HCT116 (cell line): ENCODE data around the gene SMARCA2. TPM values are rescaled to one million over a fixed set of nuclear protein-coding genes. Genes with fewer than 3 reads are reported as not detected.

ENCODE experiments used
- ATAC-seq: fragments of 200-7000 bp; cut with Tn5 transposase; 2 replicates; pipeline ENCODE4 v1.9.1; 2020; ENCODE audit warnings: mild to moderate bottlenecking, moderate library complexity
- BruUV-seq: library from RNA; stranded (reverse); fragments of 400-500 nt; replicated peaks from 2 replicates; lab custom pipeline; 2021; lab: Mats Ljungman, UMichigan
- CTCF ChIA-PET: fragments of 300-600 bp; sonication (Branson Sonifier 250); formaldehyde crosslinking; loops from one replicate; lab custom pipeline; 2021; ENCODE audit warnings: antibody characterized with exemption; lab: Charles Lee
- POLR2A ChIA-PET: fragments of 300-600, 350-600 bp; sonication (Branson Sonifier 250); formaldehyde crosslinking; loops from one replicate; lab custom pipeline; 2021; ENCODE audit warnings: antibody characterized with exemption; lab: Charles Lee
- RAD21 ChIA-PET, 2 experiments: fragments of 300-600 bp; sonication (Branson Sonifier 250); formaldehyde crosslinking; loops; one replicate each; lab custom pipeline; 2023; ENCODE audit warnings: low total read pairs in 2 of 2; ENCODE audit not compliant: uncharacterized antibody in 2 of 2, unreplicated experiment in 2 of 2, low non-redundant PET in 1 of 2; lab: Charles Lee
- DNase-seq: peaks from one replicate; pipeline ENCODE4 v3.0.0-alpha.2; 2010; ENCODE audit warnings: low read depth, low spot score
- H2AFZ ChIP-seq: fragments of 200-600 bp; shearing (Covaris generic), sonication (generic); 2 replicates; pipeline ENCODE4 v1.6.1; 2017; ENCODE audit warnings: low read depth, mixed run types, mixed read lengths, antibody characterized with exemption, low read length; ENCODE audit not compliant: poor library complexity, severe bottlenecking
- H3K27ac ChIP-seq: 2 replicates; pipeline ENCODE4 v1.5.1; 2012; ENCODE audit warnings: low read depth, low read length
- H3K27me3 ChIP-seq: fragments of 200-600 bp; sonication (generic); 2 replicates; pipeline ENCODE4 v1.6.1; 2016; ENCODE audit warnings: mixed run types, low read length, mixed read lengths; ENCODE audit not compliant: insufficient read depth
- H3K36me3 ChIP-seq, 2 experiments: fragments of 200-500 bp in 1 of 2; fragments of 200-600 bp in 1 of 2; sonication (Bioruptor generic) in 1 of 2; sonication (generic) in 1 of 2; 2 replicates each; pipeline versions ENCODE4 v1.5.1 to v1.6.1; 2014 to 2016; ENCODE audit warnings: low read length in 2 of 2, inconsistent platforms in 1 of 2, mixed read lengths in 1 of 2, mixed run types in 1 of 2; ENCODE audit not compliant: insufficient read depth in 2 of 2, control insufficient read depth in 1 of 2
- H3K4me1 ChIP-seq, 2 experiments: fragments of 200-600 bp in 1 of 2; sonication (generic) in 1 of 2; 2 replicates each; pipeline versions ENCODE4 v1.5.1 to v1.6.1; 2012 to 2017; ENCODE audit warnings: low read length in 2 of 2, inconsistent platforms in 1 of 2, mild to moderate bottlenecking in 1 of 2, mixed read lengths in 1 of 2, mixed run types in 1 of 2, moderate library complexity in 1 of 2; ENCODE audit not compliant: insufficient read depth in 2 of 2, control insufficient read depth in 1 of 2
- H3K4me2 ChIP-seq: fragments of 200-600 bp; sonication (generic); 2 replicates; pipeline ENCODE4 v1.6.1; 2017; ENCODE audit warnings: mixed run types, low read length, mixed read lengths
- H3K4me3 ChIP-seq, 2 experiments: fragments of 200-600 bp in 1 of 2; sonication (generic) in 1 of 2; replicated peaks in 1 of 2; 2 replicates each; pipeline ENCODE4 v1.5.1; 2011 to 2016; ENCODE audit warnings: low read length in 2 of 2, control low read depth in 1 of 2, low read depth in 1 of 2, mild to moderate bottlenecking in 1 of 2, mixed read lengths in 1 of 2, mixed run types in 1 of 2
- H3K79me2 ChIP-seq: fragments of 200-600 bp; sonication (generic); 2 replicates; pipeline ENCODE4 v1.6.1; 2017; ENCODE audit warnings: mild to moderate bottlenecking, mixed run types, low read length, moderate library complexity, mixed read lengths; ENCODE audit not compliant: insufficient read depth
- H3K9ac ChIP-seq: fragments of 200-600 bp; sonication (generic); 2 replicates; pipeline ENCODE4 v1.6.1; 2016; ENCODE audit warnings: low read length, mixed read lengths
- H3K9me2 ChIP-seq: fragments of 200-600 bp; sonication (generic), shearing (Covaris generic); 2 replicates; pipeline ENCODE4 v1.6.1; 2017; ENCODE audit warnings: mixed run types, mild to moderate bottlenecking, moderate library complexity; ENCODE audit not compliant: insufficient read depth
- H3K9me3 ChIP-seq, 2 experiments: fragments of 200-500 bp in 1 of 2; fragments of 200-600 bp in 1 of 2; sonication (Bioruptor generic) in 1 of 2; sonication (generic) in 1 of 2; 2 replicates each; pipeline ENCODE4 v1.6.1; 2014 to 2017; ENCODE audit warnings: low read length in 2 of 2, mixed read lengths in 2 of 2, inconsistent platforms in 1 of 2, low read depth in 1 of 2, mild to moderate bottlenecking in 1 of 2, mixed run types in 1 of 2, moderate library complexity in 1 of 2; ENCODE audit not compliant: control insufficient read depth in 1 of 2, insufficient read depth in 1 of 2
- H4K20me1 ChIP-seq: fragments of 200-600 bp; sonication (generic), shearing (Covaris generic); 2 replicates; pipeline ENCODE4 v1.6.1; 2017; ENCODE audit warnings: mixed run types, mild to moderate bottlenecking, moderate library complexity; ENCODE audit not compliant: insufficient read depth
- EZH2phosphoT487 ChIP-seq: fragments of 200-600 bp; IDR thresholded peaks from 2 replicates; pipeline ENCODE4 v1.6.1; 2018; ENCODE audit warnings: antibody characterized with exemption, borderline replicate concordance
- FOSL1 ChIP-seq: IDR thresholded peaks from 2 replicates; pipeline ENCODE4 v1.6.1; 2012; ENCODE audit warnings: low read depth
- JUND ChIP-seq: IDR thresholded peaks from 2 replicates; pipeline ENCODE4 v1.6.1; 2012
- POLR2AphosphoS5 ChIP-seq: IDR thresholded peaks from 2 replicates; pipeline ENCODE4 v1.6.1; 2011; ENCODE audit warnings: mild to moderate bottlenecking, low read depth, low read length, moderate library complexity
- RAD21 ChIP-seq: IDR thresholded peaks from 2 replicates; pipeline ENCODE4 v1.6.1; 2012; ENCODE audit warnings: low read depth, mild to moderate bottlenecking
- SIN3A ChIP-seq: IDR thresholded peaks from 2 replicates; pipeline ENCODE4 v1.6.1; 2012; ENCODE audit warnings: low read depth
- SP1 ChIP-seq: IDR thresholded peaks from 2 replicates; pipeline ENCODE4 v1.6.1; 2012; ENCODE audit warnings: low read depth
- SRF ChIP-seq: IDR thresholded peaks from 2 replicates; pipeline ENCODE4 v1.6.1; 2012; ENCODE audit warnings: low read depth
- YY1 ChIP-seq: IDR thresholded peaks from 2 replicates; pipeline ENCODE4 v1.6.1; 2011; ENCODE audit warnings: low read length, low read depth, moderate library complexity, mild to moderate bottlenecking; ENCODE audit not compliant: insufficient replicate concordance; ENCODE audit errors: extremely low read depth
- ZNF274 ChIP-seq: fragments of 200-500 bp; sonication (Bioruptor generic); IDR thresholded peaks from 2 replicates; pipeline ENCODE4 v1.6.1; 2014; ENCODE audit warnings: mild to moderate bottlenecking, low read depth, low read length, inconsistent platforms
- intact Hi-C: fragments of 100-400 bp; cut with micrococcal nuclease; formaldehyde crosslinking; loops from 2 replicates; pipeline ENCODE4 v1.10.0; 2022
- total RNA-seq: library from RNA; stranded (reverse); gene quantifications from one replicate; pipeline ENCODE4 v1.2.1, GENCODE V29; 2021; ENCODE audit not compliant: unreplicated experiment
- TF ChIP-seq, protein P1 (sequence below): IDR thresholded peaks from 2 replicates; pipeline ENCODE4 v1.6.1; 2011; ENCODE audit warnings: mild to moderate bottlenecking, low read length, moderate library complexity; ENCODE audit not compliant: insufficient replicate concordance; ENCODE audit errors: extremely low read depth
- TF ChIP-seq, protein P2 (sequence below): IDR thresholded peaks from 2 replicates; pipeline ENCODE4 v1.6.1; 2012

Gene SMARCA2
- total RNA-seq, 1 experiment from 2014 or later, result 14.7 TPM

DNA sequence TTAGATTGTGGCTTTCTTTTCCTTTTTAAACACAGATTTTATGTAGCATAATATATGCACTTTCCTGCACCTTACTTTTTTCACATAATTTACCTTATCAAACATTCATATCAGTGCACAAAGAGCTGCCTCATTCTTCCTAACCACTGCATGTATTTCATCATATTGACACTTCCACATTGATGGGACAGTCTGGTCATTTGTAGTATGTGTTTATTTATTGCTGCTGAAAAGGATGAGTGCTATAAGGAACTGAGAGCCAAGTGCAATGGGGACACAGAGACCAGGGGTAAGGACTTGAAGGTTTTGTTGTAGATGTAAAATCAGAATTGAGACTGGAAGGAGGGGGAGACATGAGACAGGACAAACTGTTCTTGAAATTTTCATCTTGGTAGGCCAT, 193.8 kb downstream of the SMARCA2 start:
- no peak overlapping the region for H3K4me3 ChIP-seq
- intact Hi-C loops, result no loop called here
- CTCF ChIA-PET, result no interaction called here

DNA sequence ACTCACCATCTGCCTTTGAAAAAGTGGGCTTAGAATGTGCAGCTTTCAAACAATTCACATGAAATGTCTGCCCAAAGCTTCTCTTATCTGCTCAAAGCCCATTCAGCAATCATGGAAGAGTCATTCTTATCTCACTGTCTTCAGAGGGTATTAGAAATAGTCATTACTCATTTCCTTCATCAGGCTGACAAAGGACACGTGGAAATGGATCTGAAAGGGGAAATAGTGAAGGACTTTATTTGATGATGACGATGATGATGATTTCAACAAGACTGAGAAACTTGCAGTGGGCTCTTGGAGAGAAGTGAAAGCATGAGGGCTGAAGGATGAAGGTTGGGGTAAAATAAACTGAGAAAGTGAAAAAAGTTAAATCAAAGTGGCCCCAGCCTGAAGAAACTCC, 194.3 kb downstream of the SMARCA2 start:
- TF ChIP-seq YY1 (no peak), JUND (no peak), SIN3A (no peak), SRF (no peak), EZH2phosphoT487 (no peak), SP1 (no peak), FOSL1 (no peak), POLR2AphosphoS5 (no peak)
- TF ChIP-seq, protein P1, sequence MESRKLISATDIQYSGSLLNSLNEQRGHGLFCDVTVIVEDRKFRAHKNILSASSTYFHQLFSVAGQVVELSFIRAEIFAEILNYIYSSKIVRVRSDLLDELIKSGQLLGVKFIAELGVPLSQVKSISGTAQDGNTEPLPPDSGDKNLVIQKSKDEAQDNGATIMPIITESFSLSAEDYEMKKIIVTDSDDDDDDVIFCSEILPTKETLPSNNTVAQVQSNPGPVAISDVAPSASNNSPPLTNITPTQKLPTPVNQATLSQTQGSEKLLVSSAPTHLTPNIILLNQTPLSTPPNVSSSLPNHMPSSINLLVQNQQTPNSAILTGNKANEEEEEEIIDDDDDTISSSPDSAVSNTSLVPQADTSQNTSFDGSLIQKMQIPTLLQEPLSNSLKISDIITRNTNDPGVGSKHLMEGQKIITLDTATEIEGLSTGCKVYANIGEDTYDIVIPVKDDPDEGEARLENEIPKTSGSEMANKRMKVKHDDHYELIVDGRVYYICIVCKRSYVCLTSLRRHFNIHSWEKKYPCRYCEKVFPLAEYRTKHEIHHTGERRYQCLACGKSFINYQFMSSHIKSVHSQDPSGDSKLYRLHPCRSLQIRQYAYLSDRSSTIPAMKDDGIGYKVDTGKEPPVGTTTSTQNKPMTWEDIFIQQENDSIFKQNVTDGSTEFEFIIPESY, result no peak
- TF ChIP-seq, protein P2, sequence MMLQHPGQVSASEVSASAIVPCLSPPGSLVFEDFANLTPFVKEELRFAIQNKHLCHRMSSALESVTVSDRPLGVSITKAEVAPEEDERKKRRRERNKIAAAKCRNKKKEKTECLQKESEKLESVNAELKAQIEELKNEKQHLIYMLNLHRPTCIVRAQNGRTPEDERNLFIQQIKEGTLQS, result no peak
- H2AFZ ChIP-seq, result no peak overlapping the region
- H4K20me1 ChIP-seq, result no peaks in the 10 kb centered on the region
- H3K9me3 ChIP-seq, result no peaks in the 10 kb centered on the region
- H3K36me3 ChIP-seq, result no peaks in the 10 kb centered on the region
- no peaks in the 10 kb centered on the region for H3K4me1 ChIP-seq
- ChIA-PET POLR2A (no interaction called here), RAD21 (no interaction called here), CTCF (no interaction called here)
- intact Hi-C loops, result no loop called here
- no peak overlapping the region for H3K4me3 ChIP-seq
- no peaks in the 10 kb centered on the region for H3K79me2 ChIP-seq
- BruUV-seq, result no TSS peak
- DNase-seq (no peak), ATAC-seq (no peak)
- H3K9me2 ChIP-seq, result no peaks in the 10 kb centered on the region
- no peak overlapping the region for H3K9ac ChIP-seq
- no peaks in the 10 kb centered on the region for H3K27me3 ChIP-seq
- no peak overlapping the region for H3K4me2 ChIP-seq
- H3K27ac ChIP-seq, result no peak overlapping the region

More for the DNA sequence above, 193.8 kb downstream of the SMARCA2 start:
- ATAC-seq (no peak), DNase-seq (no peak)
- Histone ChIP-seq H3K36me3 (no peaks in the 10 kb centered on the region), H3K9ac (no peak overlapping the region), H3K9me3 (no peaks in the 10 kb centered on the region), H3K4me1 (no peaks in the 10 kb centered on the region), H3K27me3 (no peaks in the 10 kb centered on the region), H3K79me2 (no peaks in the 10 kb centered on the region), H2AFZ (no peak overlapping the region), H3K9me2 (no peaks in the 10 kb centered on the region), H4K20me1 (no peaks in the 10 kb centered on the region), H3K4me2 (no peak overlapping the region), H3K27ac (no peak overlapping the region)
- no TSS peak for BruUV-seq
- ChIA-PET POLR2A (no interaction called here), RAD21 (no interaction called here)
- TF ChIP-seq, protein P1, result no peak
- TF ChIP-seq RAD21 (no peak), ZNF274 (no peak)
- TF ChIP-seq, protein P2, result no peak
